Lower leg skin (tissue), 3 donors: ENCODE measurements around the gene DDN.

ENCODE experiments used
- POLR2A ChIP-seq, 2 donors: fragments of 450-650 bp; IDR thresholded peaks; one replicate each; pipeline ENCODE4 v1.6.1; 2016 to 2017; ENCODE audit warnings: antibody characterized with exemption in 2 of 2, mild to moderate bottlenecking in 1 of 2, moderate library complexity in 1 of 2
- TF ChIP-seq, protein P1 (sequence below), 3 donors: fragments of 450-650 bp; IDR thresholded peaks; one replicate each; pipeline ENCODE4 v1.5.1; 2016; ENCODE audit warnings: antibody characterized with exemption in 3 of 3, mild to moderate bottlenecking in 3 of 3, moderate library complexity in 2 of 3

DNA sequence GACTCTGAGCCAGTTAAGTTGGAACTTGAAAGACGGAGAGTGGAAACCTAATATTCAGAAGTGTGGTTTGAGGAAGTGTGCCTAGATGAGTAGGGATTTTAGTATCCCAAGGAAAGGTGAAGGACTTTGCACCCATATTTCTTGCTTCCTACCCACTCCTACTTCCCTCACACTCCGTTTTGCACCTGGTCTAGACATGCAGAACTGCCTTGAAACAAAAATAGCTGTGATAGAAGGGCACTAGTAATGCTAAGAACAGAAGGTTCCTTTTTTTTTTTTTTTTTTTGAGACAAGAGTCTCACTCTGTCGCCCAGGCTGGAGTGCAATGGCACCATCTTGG is 41.2 kb downstream of the DDN start:
- no peak for TF ChIP-seq POLR2A (IDR thresholded peaks at IDR 0.05)
- TF ChIP-seq, protein P1, sequence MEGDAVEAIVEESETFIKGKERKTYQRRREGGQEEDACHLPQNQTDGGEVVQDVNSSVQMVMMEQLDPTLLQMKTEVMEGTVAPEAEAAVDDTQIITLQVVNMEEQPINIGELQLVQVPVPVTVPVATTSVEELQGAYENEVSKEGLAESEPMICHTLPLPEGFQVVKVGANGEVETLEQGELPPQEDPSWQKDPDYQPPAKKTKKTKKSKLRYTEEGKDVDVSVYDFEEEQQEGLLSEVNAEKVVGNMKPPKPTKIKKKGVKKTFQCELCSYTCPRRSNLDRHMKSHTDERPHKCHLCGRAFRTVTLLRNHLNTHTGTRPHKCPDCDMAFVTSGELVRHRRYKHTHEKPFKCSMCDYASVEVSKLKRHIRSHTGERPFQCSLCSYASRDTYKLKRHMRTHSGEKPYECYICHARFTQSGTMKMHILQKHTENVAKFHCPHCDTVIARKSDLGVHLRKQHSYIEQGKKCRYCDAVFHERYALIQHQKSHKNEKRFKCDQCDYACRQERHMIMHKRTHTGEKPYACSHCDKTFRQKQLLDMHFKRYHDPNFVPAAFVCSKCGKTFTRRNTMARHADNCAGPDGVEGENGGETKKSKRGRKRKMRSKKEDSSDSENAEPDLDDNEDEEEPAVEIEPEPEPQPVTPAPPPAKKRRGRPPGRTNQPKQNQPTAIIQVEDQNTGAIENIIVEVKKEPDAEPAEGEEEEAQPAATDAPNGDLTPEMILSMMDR (IDR thresholded peaks at IDR 0.05): no peak
